GM18868 (cell line): ENCODE data around the gene MACROD2.

Experiments used
- ATAC-seq: cut with Tn5 transposase; IDR thresholded peaks from one replicate; pipeline ENCODE4 v1.9.1; 2021; ENCODE audit warnings: mild to moderate bottlenecking, moderate library complexity; ENCODE audit not compliant: unreplicated experiment

Gene MACROD2

DNA sequence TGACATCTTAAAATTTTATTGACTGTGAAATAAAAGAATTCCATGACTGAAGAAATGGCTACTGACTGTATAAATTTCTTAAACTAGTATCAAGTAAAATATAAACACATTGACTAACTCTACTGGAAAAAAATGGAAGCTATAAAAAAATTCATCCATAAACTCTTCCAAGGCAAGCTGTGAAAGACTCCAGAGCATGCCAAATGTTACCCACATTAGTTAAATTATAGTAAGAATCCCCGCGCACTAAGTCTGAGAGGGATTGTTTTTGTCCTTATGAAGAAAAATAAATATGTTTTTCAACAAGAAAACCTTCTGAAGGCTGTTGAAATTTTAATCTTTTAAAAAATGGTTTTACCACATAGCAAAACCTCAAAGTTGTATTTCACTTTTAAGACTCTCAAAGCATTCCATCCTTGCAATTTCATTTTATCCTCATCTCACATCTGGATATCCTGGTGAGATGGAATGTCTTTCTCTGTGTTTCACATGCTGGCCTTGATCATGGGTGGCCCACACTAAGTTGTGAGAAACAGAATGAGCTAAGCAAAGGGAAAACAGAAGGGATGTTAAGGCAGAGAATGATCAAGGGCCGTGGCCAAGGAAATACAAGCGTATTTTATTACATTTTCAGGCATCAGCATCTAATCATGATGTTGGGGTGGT, 1845.5 kb downstream of the MACROD2 start:
- ATAC-seq, result no peak

GRCh38 chr20:15842872-15843271, 1847.6 kb downstream of the MACROD2 start:
- ATAC-seq, result peak; percentile 79

- no peak for ATAC-seq
These were observed 1848.5 kb downstream of the MACROD2 start for GRCh38 chr20:15843777-15844176.

GRCh38 chr20:15847196-15847784, 1852.0 kb downstream of the MACROD2 start:
- no peak for ATAC-seq

DNA sequence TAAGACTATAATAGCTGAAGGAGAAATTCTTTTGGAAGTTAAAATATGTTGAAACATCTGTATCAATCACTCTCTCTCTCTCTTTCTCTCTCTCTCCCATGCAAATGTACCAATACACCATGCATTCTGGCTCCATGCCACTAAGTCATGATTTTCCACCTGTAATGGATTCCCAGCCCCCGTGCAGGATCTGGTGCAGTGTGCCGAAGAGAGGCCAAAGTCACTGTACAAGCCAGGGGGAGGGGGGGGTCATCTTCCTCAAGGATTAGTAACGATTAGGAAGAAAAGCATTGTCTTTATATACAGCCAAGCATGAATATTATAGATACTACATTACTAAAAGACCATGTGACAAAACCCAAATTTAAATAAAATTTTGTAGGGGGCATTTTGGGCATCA, 1852.8 kb downstream of the MACROD2 start:
- ATAC-seq, result no peak

GRCh38 chr20:15848995-15849610, 1853.8 kb downstream of the MACROD2 start:
- ATAC-seq, result no peak

DNA sequence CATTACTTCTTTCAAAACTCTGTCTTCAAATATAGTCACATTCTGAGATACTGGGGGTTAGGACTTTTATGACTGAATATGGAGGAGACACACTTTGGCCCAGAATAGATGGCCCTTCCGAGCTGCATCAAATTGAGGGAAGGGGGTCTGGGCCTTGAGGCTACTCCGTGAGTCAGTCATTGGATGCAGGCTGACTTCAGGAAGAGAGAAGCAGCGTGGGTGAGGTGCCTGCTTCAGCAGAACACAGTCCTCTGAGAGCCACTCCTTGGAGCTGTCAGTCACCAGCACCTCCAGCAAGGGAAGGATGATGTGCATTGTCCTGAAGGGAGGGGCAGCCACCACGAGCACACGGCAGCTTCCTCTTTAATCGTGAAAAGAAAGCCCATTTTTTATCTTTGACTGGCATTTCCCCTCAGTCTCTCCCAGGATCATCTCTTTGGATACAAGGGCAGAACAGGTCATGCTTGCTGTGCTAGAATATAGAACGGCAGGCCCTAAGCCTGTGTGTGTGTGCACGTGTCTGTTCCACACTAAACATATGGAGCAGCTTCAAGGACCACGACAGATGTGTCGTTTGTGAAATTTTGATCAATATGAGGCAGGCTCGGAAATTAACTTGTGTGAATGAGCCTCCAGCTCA, 1856.4 kb downstream of the MACROD2 start:
- ATAC-seq, result no peak

DNA sequence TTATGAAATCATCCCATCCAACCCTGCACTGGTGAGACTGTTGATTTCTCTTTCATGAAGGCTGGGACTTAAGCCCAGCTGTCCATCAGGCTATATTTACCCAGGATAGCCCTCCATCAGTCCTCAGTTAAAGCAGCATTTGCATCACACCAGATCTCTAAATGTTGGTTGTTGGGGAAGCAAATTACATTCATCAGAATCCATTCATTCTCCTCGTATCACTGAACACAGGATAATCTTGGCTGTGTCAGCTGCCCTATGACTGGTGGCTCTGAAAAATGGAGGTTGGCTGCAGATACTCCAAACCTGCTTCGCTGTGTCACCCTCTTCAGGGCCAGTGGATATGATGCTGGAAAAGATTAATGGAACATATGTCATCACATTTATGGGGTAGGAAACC, 1859.6 kb downstream of the MACROD2 start:
- ATAC-seq, result no peak

- peak; percentile 68 for ATAC-seq
These were observed 1862.0 kb downstream of the MACROD2 start for GRCh38 chr20:15857173-15857784.

DNA sequence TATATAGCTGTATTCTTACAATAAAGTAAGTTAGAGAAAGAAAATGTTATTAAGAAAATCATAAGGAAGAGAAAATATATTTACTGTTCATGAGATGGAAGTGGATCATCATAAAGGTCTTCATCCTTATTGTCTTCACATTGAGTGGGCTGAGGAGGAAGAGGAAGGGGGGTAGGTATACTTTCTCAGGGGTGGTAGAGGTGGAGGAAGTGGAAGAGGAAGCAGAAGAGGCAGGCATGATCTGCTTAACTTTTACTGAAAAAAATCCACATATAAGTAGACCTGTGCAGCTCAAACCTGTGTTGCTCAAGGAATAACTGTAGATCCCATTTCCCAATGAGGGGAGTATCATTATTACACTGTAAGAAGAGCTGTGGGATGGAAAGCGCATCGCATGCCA, 1863.7 kb downstream of the MACROD2 start:
- no peak for ATAC-seq

DNA sequence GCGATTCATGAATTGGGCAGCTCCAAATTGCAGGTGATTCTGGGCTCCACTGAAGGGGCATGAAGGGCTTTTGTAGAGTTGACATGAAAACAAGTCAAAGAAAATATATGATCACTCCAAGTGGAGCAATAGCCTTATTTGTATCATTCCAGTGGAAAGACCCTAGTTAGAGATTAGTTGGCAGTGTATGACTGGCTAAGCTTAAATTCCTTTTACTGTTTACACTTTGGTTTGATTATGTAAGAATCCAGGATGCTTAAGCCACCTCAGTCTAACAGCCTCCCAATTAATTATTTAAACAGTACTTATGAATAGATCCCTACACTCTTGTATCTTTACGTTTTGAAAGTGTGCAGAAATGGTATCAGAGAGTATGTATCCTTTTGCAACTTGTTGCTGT, 1865.5 kb downstream of the MACROD2 start:
- ATAC-seq, result no peak

- ATAC-seq, result no peak
These were observed 1866.9 kb downstream of the MACROD2 start for GRCh38 chr20:15862178-15862577.

- no peak for ATAC-seq
These were observed 1868.4 kb downstream of the MACROD2 start for GRCh38 chr20:15863735-15864134.

- no peak for ATAC-seq
These were observed 1870.2 kb downstream of the MACROD2 start for GRCh38 chr20:15865553-15865952.

DNA sequence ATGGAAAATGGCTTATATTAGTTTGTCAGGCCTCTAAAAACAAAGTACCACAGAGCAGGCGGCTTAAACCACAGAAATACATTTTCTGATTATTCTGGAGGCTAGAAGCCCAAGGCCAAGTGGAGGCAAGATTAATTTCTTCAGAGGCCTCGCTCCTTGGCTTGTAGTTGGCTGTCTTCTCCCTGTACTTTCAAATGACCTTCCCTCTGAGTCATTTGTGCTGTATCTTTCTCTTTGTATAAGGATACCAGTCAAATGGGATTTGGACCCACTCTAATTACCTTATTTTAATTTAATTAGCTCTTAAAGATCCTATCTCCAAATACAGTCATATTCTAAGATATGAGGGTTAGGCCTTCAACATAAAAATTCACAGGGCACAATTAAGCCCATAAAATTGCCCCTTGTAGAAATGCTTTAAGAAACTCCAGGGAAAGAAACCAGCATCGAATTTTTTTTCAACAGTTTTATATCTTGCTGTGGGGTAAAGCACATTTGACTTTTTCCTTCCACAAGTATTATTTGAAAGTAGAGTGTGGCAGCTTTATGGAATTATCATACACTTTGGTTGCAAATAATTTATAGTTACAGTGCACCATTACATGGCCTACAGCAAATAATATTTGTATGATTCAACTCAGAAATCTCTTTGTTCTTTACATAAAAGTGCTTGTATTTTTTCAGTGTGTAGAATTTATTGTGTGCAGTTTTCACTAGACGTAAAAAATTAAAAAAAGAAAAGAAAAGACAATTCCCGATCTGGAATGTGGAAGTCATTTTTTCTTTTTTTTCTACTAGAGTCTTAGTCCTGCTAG, 1871.8 kb downstream of the MACROD2 start:
- no peak for ATAC-seq

GRCh38 chr20:15867899-15868298, 1872.6 kb downstream of the MACROD2 start:
- ATAC-seq, result no peak

GRCh38 chr20:15875446-15875845, 1880.1 kb downstream of the MACROD2 start:
- no peak for ATAC-seq

- ATAC-seq, result no peak
These were observed 1887.2 kb downstream of the MACROD2 start for GRCh38 chr20:15882553-15882952.

DNA sequence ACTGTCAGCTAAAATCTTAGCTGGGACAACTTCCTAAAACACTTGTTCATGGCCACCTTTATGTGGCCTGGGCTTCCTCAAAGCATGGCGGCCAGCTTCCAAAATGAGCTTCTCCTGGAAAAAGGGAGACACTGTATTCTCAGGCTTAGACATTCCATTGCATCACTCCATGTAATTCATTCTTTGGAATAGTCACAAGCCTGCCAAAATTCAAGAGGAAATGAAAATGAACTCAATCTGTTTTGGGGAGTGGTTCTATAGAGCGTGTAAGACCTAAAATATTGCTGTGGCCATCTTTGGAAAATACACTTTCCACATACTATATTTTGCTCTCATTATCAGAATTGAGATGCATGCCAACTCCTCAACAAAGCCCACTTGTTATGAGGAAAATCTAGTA, 1890.9 kb downstream of the MACROD2 start:
- ATAC-seq, result no peak

DNA sequence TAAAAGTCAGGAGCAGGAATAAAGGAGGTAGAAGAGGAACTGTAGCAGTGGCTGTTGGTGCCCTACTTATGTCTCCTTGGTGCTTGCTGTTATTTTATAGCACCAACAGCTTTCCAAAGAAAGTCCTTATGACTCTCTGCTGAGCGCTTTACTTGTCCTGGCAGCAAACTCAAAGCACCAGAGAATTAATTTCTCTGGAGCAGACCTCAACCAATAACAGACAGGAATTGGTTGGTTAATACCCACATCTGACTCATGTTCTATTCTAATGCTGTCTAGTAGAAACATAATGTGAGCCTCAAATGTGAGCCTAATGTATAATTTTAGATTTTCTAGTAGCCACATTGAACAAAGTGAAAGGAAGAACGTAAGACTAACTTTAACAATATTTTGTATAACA, 1892.1 kb downstream of the MACROD2 start:
- no peak for ATAC-seq

DNA sequence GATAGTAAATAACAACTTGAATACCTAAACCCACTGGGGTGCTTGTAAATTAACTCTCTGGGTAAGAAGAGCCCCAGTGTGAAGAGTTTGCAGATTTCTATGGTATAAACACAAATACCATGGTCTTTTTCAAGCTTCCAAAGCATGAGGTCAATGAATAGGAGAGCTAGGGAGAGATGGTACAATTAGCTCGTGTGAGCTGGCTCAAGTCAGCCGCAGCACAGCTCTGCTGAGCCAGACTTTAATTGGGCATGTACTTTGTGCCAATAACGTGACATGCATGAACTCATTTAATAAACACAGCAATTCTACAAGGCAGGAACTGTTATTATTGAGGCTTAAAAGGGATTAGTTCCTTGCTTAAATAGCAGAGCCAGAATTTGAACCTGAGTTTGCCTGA, 1893.7 kb downstream of the MACROD2 start:
- ATAC-seq, result no peak
